NCI-H1105 (cell line): Measurements from ENCODE around the gene FRMD4B.

Source experiments
- DNase-seq: peaks from one replicate; lab custom pipeline; 2025; lab: John Stamatoyannopoulos, UW

FRMD4B gene

DNA sequence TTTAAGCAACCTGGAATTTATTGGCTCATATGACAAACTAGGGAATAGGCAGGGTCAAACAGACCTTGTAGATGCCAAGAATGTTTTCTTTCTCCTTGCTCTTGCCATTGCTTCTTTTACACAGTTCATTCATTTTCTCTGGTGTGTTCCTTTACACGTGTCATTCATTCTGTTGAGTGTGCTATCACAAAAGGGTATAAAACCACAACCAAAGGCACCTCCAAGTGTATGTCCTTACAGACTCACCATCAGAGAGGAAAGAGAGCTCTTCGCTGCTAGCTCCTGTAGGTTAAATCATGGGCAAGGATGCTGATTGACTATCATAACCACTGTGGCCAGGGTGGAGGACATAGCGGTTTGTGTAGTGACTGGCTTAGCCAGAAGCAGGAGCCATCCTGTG lies 19.2 kb upstream of the FRMD4B start:
- DNase-seq = no peak

DNA sequence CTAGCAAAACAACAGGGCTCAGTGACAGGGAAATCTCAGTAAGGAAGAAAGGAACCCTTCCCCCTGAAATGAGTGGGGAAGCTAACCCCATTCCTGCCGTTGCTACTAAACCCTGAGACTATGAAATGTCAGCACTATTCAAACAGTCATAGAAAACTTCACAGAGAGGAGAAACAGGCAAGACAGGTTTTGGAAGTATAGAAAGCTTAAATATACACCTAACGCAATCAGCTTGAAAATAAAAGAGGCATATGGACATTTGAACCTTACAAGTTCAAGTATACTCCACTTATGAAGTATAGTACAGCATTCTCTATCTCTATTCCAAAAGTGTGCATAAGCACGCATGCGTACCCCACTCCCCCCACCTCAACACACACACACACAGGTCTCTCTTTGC lies 17.6 kb upstream of the FRMD4B start:
- no peak for DNase-seq

- no peak for DNase-seq
These were observed 14.8 kb upstream of the FRMD4B start for GRCh38 chr3:69400683-69401082.

GRCh38 chr3:69392850-69393249 lies 7.0 kb upstream of the FRMD4B start:
- no peak for DNase-seq

GRCh38 chr3:69392415-69392814 lies 6.5 kb upstream of the FRMD4B start:
- DNase-seq = no peak

- DNase-seq = no peak
These were observed 5.7 kb upstream of the FRMD4B start for GRCh38 chr3:69391554-69391953.

DNA sequence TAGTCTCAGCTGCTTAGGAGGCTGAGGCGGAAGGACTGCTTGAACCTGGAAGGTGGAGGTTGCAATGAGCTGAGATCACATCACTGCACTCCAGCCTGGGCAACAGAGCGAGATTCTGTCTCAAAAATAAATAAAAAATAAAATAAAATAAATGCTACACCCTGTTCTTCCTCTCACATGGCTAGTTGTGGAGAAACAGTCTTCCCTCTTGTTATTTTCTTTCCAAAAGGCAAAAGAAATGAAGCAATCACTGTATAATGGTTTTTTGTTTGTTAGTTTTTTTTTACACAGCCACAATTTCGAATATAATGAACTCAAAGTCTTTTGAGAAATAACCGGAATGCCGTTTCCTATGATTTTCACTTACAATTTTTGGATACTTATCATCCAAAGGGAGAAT lies 4.9 kb upstream of the FRMD4B start:
- no peak for DNase-seq

GRCh38 chr3:69389520-69390248 lies 3.8 kb upstream of the FRMD4B start:
- no peak for DNase-seq

- no peak for DNase-seq
These were observed 2.4 kb upstream of the FRMD4B start for GRCh38 chr3:69388241-69388640.

- DNase-seq = no peak
These were observed 883 bp upstream of the FRMD4B start for GRCh38 chr3:69386556-69387385.

DNA sequence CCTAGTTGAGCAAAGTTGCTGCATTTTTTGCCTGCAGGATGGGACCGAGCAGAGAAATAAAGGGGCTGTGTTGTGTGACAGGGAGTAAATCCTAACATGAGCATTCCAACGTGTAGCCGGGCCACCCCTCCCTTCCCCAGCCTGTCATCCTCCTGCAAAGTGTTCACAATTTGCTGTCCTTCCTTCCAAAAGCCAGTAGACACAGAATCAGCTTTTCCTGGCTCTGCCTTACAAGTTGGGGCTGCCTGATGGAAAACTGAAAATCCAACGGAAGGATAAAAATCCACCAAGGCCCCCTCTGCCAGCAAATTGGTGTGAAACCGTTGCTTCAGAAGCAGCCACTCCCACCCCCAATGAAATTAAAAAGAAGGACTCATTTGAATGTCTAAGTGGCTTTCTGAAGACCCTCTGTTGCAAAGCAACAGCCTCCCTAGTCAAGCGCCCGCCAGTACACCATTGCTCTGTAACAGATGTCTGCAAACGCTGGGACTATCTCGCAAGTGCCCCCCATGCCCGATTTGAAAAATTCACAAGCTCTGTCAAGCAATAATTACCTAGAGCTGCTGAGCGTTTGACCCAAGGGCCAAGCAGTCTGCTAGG lies 665 bp downstream of the FRMD4B start:
- no peak for DNase-seq

- DNase-seq = no peak
These were observed 1.6 kb downstream of the FRMD4B start for GRCh38 chr3:69384326-69384725.

DNA sequence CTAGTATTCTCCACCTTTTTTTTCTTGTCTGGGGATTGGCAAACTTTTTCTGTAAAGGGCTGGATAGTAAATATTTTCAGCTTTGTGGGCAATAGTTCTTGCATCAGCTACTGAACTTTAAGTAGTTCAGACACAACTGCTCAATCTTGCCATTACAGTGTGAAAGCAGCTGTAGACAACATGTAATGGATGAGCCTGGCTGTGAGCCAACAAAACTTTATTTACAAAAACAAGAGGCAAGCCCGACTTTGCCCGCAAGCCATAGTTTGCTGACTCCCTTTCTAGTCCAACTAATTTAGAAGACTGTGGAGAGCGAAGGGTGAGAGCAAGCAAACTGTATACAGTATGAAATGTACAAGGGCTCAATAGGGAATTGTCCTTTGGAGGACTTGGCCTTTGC lies 6.2 kb downstream of the FRMD4B start:
- DNase-seq = peak; percentile 39

- DNase-seq = no peak
These were observed 7.6 kb downstream of the FRMD4B start for GRCh38 chr3:69378112-69378802.

DNA sequence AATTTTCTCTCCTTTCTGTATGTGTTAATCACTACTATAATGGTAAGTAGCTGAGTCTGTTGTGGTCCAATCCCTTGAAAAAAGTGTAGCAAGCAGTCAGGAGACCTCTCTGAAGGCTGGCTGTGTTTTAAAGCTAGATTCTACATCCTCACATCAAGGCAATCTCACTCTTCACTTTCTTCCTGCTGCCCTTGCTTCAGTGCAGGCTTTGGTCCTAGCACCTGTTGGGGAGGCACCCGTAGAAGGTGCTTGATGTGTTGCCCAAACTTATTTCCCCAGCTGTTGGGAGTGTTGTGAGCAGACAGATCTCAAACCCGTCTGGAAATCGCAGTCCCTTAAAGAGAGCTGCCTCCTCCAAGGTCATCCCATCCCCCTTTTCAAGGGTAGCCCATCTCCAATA lies 8.6 kb downstream of the FRMD4B start:
- no peak for DNase-seq

DNA sequence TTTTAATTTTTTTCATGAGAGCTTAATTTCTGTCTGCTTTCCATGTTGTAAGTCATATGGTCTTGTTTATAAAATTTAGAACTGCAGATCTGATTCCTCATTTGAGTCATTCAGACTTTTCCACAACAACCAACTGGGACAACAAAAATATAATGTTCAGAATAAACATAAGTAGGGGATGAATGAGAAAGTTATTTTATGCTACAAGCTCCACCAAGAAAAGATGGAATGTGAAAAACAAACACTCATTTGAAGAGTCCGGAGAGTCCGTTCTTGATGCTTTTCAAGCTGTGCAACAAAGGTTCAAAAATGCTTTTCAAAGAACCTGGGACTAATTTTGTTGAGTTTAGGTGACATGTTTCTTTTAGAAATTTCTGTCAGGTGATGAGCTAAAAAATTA lies 9.2 kb downstream of the FRMD4B start:
- no peak for DNase-seq

DNA sequence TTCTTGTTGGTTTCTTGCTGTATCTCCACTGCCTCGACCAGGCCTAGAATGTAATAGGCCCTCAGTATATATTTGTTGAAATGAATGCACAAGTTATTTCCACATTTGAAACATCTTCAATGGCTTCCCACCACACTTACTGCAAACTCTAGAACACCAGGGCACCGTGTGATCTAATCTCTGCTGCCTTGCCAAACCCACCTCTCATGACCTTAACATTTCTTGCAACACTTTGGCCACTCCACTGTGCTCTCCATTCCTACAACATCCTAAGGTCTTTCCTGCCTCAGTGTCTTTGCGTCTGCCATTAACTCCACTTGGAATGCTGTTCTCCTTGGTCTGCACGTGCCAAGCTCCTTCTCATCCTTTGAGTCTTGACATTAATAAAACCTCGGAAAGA lies 14.1 kb downstream of the FRMD4B start:
- no peak for DNase-seq

GRCh38 chr3:69370901-69371301 lies 15.0 kb downstream of the FRMD4B start:
- no peak for DNase-seq

- DNase-seq = no peak
These were observed 15.6 kb downstream of the FRMD4B start for GRCh38 chr3:69370156-69370883.

DNA sequence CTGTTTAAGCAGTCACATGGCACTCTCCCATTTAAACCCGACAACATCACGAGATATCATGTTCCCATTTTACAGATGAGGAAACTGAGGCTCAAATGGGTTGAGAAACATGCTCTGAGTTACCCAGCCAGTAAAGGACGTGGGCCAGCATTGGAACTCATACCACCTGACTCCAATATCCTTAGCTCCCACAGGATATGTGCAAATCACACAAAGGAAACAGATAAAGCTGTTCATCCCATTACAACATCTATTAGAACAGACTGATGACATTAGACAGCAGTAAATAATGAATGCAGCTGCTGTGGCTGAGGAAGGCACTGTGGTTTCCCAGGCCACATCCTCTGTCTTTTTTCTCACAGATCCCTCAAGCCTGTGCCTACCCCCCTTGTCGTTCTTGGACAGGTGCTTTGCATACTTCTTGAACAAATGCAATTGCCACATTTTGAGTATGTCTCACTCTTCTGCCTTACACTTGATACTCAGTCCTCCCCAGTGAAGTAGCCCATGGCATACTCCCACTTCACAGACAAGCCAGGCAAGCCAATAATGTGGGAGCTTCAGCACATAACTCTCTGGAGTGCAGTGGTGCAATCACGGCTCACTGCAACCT lies 17.7 kb downstream of the FRMD4B start:
- no peak for DNase-seq

DNA sequence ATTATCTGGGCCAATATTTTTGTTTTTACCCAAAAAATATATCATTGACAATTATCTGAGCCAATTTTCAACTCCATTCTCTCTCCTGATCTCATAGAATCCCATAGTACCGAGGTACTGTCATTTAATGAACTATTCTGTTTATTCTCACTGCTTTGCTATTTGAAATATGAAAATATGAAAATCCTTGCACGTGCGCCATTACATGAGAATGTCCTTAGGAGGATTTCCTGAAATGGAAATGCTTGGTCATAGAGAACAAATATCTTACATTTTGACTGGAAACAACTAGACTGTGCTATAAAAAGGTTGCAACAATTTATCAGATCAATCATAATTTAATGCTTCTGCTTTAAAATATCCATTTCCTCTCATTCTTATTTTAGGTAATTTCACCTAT lies 18.3 kb downstream of the FRMD4B start:
- DNase-seq = no peak
